HUES64 (cell line): ENCODE data around the gene HCAR2.
"Not testable (repeated sequence)": the region's sequence is repeated elsewhere in the genome, so short reads cannot be mapped to it uniquely, and the experiment has no call there.

Source experiments
- H3K27ac ChIP-seq: 2 replicates; pipeline ENCODE4 v1.7.0; 2013; ENCODE audit warnings: low read depth, low read length, inconsistent platforms
- H3K27me3 ChIP-seq: 2 replicates; pipeline ENCODE4 v1.6.1; 2013; ENCODE audit warnings: mild to moderate bottlenecking, low read length; ENCODE audit not compliant: insufficient read depth
- H3K36me3 ChIP-seq: 2 replicates; pipeline ENCODE4 v1.6.1; 2013; ENCODE audit warnings: mild to moderate bottlenecking, low read length; ENCODE audit not compliant: insufficient read depth
- H3K4me1 ChIP-seq: 2 replicates; pipeline ENCODE4 v1.6.1; 2013; ENCODE audit warnings: mild to moderate bottlenecking, low read length, moderate library complexity; ENCODE audit not compliant: insufficient read depth
- H3K4me3 ChIP-seq: 2 replicates; pipeline ENCODE4 v1.5.1; 2013; ENCODE audit warnings: mild to moderate bottlenecking, low read length, moderate library complexity
- H3K9ac ChIP-seq: 2 replicates; pipeline ENCODE4 v1.6.1; 2013; ENCODE audit warnings: mild to moderate bottlenecking, low read depth, low read length
- H3K9me3 ChIP-seq: 2 replicates; pipeline ENCODE4 v1.6.1; 2013; ENCODE audit warnings: low read depth, low read length; ENCODE audit not compliant: insufficient read depth
- WGBS: fragments of 150-250, 120-280 bp; methylation state at CpG from one replicate; pipeline ENCODE4 v1.1.7; 2013; ENCODE audit warnings: missing lambda C conversion rate; 5-methylcytosine and 5-hydroxymethylcytosine counted together

The HCAR2 gene

DNA sequence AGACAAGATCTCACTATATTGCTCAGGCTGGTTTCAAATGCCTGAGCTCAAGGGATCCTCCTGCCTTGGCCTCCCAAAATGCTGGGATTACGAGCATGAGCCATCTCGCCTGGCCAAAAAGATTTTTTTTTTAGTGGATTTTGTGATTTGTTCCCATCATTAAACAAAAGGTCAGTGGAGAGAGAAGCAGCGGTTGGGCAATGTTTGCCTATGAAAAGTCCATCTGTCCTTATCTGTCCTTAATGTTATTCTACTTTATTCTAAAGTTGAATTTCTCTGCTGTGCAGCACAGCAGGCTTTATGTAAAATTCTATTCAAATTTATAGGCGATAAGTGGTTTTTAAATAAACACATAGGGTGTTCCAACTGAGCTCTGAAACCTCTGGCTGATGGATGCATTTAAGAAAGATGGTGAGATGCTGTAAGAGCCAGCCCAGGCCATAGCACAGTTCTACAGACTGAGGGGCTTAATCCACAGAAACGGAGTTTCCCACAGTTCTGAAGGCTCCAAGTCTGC lies 18.8 kb downstream of the HCAR2 start:
- H3K27me3 ChIP-seq: no peaks in the 10 kb centered on the region
- no peaks in the 10 kb centered on the region for H3K4me1 ChIP-seq
- no peak overlapping the region for H3K9ac ChIP-seq
- H3K4me3 ChIP-seq: no peak overlapping the region
- H3K9me3 ChIP-seq: no peaks in the 10 kb centered on the region
- 82% methylated on average over 5 of the region's 5 CpGs for WGBS
- H3K27ac ChIP-seq: no peak overlapping the region
- no peaks in the 10 kb centered on the region for H3K36me3 ChIP-seq

DNA sequence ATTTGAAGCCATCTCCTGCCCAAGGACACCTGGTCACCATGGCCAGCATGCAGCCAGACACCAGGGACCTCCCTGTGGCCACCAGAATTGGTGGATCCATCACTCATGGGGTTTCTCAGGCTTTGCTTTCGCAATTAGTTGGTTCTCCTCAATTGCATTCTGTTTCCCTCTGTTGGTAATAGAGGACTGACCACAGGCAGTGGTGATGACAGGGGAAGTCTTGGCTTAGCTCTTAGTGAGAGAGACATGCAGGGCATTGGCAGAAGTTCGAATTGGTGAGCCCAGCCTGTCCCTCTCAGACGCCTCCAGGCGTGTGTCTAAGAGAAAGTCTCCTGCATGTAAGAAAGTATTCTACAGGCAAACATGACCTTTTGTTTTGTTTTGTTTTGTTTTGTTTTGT lies 21.3 kb downstream of the HCAR2 start:
- Histone ChIP-seq H3K36me3 (no peaks in the 10 kb centered on the region), H3K27ac (no peak overlapping the region), H3K9ac (no peak overlapping the region), H3K27me3 (no peaks in the 10 kb centered on the region), H3K4me1 (no peaks in the 10 kb centered on the region), H3K4me3 (no peak overlapping the region), H3K9me3 (no peaks in the 10 kb centered on the region)
- 93% methylated on average over 4 of the region's 4 CpGs for WGBS

DNA sequence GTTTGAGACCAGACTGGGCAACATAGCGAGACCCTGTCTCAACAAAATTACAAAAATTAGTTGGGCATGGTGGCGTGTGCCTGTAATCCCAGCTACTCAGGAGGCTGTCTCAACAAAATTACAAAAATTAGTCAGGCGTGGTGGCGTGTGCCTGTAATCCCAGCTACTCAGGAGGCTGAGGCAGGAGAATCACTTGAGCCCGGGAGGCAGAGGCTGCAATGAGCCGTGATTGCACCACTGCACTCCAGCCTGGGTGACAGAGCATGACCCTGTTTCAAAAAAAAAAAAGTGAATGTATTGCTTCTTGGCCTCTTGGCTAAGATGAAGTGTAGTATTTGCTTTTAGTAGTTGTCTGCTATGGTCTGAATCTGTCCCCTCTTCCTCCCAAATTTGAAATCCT lies 22.2 kb downstream of the HCAR2 start:
- not testable (repeated sequence) for H3K27me3 ChIP-seq, H3K27ac ChIP-seq, H3K36me3 ChIP-seq, H3K4me3 ChIP-seq, H3K9me3 ChIP-seq, H3K4me1 ChIP-seq, H3K9ac ChIP-seq
- 90% methylated on average over 6 of the region's 6 CpGs for WGBS

DNA sequence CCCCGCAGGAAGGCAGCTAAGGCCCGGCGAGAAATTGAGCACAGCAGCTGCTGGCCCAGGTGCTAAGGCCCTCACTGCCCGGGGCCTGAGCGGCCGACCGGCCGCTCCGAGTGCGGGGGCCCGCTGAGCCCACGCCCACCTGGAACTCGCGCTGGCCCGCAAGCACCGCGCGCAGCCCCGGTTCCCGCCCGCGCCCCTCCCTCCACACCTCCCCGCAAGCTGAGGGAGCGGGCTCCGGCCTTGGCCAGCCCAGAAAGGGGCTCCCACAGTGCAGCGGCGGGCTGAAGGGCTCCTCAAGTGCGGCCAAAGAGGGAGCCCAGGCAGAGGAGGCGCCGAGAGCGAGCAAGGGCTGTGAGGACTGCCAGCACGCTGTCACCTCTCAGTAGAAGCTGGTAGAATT lies 26.4 kb downstream of the HCAR2 start:
- H3K9ac ChIP-seq, H3K4me3 ChIP-seq, H3K27ac ChIP-seq, H3K36me3 ChIP-seq, H3K27me3 ChIP-seq, H3K4me1 ChIP-seq, H3K9me3 ChIP-seq: not testable (repeated sequence)
- WGBS: 95% methylated on average over 32 of the region's 32 CpGs

DNA sequence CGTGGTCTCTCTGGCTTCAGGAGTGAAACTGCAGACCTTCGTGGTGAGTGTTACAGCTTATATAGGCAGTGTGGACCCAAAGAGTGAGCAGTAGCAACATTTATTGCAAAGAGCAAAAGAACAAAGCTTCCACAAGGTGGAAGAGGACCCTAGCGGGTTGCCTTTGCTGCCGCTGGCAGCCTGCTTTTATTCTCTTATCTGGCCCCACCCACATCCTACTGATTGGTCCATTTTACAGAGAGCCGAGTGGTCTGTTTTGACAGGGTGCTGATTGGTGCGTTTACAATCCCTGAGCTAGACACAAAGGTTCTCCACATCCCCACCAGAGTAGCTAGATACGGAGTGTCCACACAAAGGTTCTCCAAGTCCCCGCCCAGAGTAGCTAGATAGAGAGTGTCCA lies 27.1 kb downstream of the HCAR2 start:
- not testable (repeated sequence) for H3K9me3 ChIP-seq, H3K4me1 ChIP-seq, H3K27me3 ChIP-seq, H3K36me3 ChIP-seq, H3K4me3 ChIP-seq, H3K9ac ChIP-seq, H3K27ac ChIP-seq
- 95% methylated on average over 6 of the region's 8 CpGs for WGBS

DNA sequence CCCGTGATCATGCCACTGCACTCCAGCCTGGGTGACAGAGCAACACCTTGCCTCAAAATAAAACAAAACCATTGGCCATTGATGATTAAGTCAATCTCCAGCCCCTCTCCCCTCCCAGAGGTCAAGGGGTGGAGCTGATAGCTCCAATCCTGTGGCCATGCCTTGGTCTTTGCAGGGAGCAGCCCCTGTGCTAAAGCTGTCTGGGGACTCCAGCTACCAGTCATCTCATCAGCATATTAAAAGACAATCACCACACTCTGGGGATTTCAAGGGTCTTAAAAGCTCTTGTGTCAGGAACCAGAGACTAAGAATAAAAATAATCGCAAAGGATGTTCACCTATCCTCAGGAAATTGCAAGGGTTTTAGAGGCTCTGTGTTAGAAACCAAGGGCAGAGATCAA lies 30.6 kb downstream of the HCAR2 start:
- no peaks in the 10 kb centered on the region for H3K9me3 ChIP-seq
- no peak overlapping the region for H3K27ac ChIP-seq
- no peak overlapping the region for H3K4me3 ChIP-seq
- H3K4me1 ChIP-seq: no peaks in the 10 kb centered on the region; the same call in 1 of the 2 replicates
- no peaks in the 10 kb centered on the region for H3K27me3 ChIP-seq
- WGBS: 69% methylated on average over 2 of the region's 2 CpGs
- H3K9ac ChIP-seq: no peak overlapping the region
- H3K36me3 ChIP-seq: no peaks in the 10 kb centered on the region

DNA sequence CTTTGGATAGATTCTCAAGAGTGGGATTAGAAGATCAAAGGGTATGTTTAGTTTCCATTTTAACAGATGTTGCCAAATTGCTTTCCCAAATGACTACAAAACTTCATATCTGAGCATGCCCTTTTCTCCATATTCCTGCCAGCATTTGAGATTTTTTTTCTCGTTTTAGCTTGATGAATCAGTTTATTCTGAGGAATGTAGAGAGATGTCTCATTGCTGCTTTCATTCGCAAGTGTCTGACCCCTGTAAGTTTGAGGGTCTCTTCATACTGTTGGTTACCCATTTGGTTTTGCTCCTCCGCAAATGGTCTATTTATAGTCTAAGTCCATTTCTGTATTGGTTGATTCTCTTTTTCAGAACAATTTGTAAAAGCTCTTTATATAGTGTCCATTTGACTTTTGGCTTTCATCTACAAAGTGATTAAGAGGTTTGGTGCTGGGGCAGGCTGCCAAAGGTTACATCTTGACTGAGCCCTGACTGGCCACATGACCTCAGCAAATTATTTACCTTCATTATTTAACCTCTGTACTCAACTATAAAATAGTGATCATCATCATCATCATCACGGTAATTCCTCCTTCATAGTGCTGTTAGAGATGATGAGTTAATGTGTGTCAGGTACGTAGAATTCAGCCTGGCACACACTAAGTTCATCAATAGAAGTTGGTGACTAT lies 33.6 kb downstream of the HCAR2 start:
- no peaks in the 10 kb centered on the region for H3K9me3 ChIP-seq
- no peak overlapping the region for H3K27ac ChIP-seq
- no peaks in the 10 kb centered on the region for H3K36me3 ChIP-seq
- H3K27me3 ChIP-seq: no peaks in the 10 kb centered on the region
- H3K4me1 ChIP-seq: no peaks in the 10 kb centered on the region; the same call in 1 of the 2 replicates
- H3K9ac ChIP-seq: no peak overlapping the region
- no peak overlapping the region for H3K4me3 ChIP-seq
- 94% methylated on average over 3 of the region's 5 CpGs for WGBS

DNA sequence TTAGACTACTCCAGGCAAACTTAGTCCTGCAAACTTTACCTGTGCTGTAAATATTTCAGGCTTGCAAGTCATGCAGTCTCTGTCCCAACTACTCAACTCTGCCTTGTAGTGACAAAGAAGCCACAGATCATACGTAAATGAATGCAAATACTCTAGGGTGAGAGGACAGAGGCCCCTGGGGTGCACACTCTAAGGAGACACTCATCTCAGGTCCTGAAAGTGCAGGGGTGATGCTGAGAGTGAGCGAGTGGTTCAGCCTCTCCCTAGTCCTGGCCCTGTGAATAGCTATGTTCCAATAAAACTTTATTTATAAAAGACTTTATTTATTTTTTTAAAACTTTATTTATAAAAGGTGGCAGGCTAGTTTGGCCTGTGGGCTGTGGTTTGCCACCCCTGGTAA lies 34.9 kb downstream of the HCAR2 start:
- no peaks in the 10 kb centered on the region for H3K9me3 ChIP-seq
- 64% methylated on average over 1 of the region's 2 CpGs for WGBS
- no peaks in the 10 kb centered on the region for H3K27me3 ChIP-seq
- H3K4me1 ChIP-seq: no peaks in the 10 kb centered on the region; the same call in 1 of the 2 replicates
- no peak overlapping the region for H3K9ac ChIP-seq
- H3K27ac ChIP-seq: no peak overlapping the region; the same call in 1 of the 2 replicates
- no peaks in the 10 kb centered on the region for H3K36me3 ChIP-seq
- no peak overlapping the region for H3K4me3 ChIP-seq

DNA sequence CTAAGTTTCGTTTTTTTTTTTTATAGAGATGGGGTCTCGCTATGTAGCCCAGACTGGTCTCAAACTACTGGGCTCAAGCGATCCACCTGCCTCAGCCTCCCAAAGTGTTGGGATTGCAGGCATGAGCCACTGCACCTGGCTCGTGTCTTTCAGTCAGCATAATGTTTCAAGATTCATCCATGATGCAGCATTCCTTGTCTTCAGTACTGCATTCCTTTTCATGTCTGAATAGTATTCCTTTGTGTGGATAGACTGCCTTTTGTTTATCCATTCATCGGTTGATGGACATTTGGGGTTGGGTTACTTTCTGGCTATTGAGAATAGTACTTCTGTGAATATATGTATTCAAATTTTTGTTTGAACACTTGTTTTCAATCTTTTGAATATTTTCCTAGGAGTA lies 37.4 kb downstream of the HCAR2 start:
- Histone ChIP-seq H3K9me3 (no peaks in the 10 kb centered on the region), H3K36me3 (no peaks in the 10 kb centered on the region), H3K9ac (no peak overlapping the region), H3K4me1 (no peaks in the 10 kb centered on the region; the same call in 1 of the 2 replicates), H3K4me3 (no peak overlapping the region), H3K27ac (no peak overlapping the region), H3K27me3 (no peaks in the 10 kb centered on the region)
- 93% methylated on average over 5 of the region's 5 CpGs for WGBS

DNA sequence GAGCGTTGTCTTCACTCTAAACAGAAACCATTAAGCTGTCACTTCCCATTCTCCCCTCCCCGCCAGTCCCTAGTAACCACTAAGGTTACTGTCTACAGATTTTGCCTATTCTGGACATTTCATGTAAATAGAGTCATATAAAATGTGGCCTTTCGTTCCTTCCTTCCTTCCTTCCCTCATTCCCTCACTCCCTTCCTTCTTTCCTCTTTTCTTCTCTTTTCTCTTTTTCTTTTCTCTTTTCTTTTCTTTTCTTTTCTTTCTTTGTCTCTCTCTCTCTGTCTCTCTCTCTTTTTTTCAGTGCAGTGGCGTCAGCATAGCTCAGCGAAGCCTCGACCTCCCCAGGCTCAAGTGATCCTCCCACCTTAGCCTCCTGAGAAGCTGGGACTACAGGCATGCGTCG lies 37.8 kb downstream of the HCAR2 start:
- Histone ChIP-seq H3K4me3 (no peak overlapping the region), H3K27me3 (no peaks in the 10 kb centered on the region), H3K9ac (no peak overlapping the region), H3K4me1 (no peaks in the 10 kb centered on the region; the same call in 1 of the 2 replicates), H3K27ac (no peak overlapping the region), H3K36me3 (no peaks in the 10 kb centered on the region), H3K9me3 (no peaks in the 10 kb centered on the region)
- 93% methylated on average over 8 of the region's 8 CpGs for WGBS

DNA sequence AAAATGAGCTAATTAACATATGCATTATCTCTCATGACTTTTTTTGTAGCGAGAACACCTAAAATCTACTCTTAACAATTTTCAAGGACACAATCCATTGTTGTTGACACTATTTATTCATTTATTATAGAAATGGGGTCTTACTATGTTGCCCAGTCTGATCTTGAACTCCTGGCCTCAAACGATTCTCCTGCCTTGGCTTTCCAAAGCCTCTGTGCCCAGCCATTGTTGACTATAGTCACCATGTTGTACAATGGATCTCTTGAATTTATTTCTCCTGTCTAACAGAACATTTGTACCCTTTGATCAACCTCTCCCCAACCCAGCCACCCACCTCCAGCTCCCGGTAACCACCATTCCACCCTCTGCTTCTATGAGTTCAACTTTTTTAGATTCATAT lies 41.2 kb downstream of the HCAR2 start:
- H3K36me3 ChIP-seq: no peaks in the 10 kb centered on the region
- no peaks in the 10 kb centered on the region for H3K4me1 ChIP-seq
- 97% methylated on average over 3 of the region's 3 CpGs for WGBS
- no peak overlapping the region for H3K9ac ChIP-seq
- no peak overlapping the region for H3K4me3 ChIP-seq
- H3K27ac ChIP-seq: no peak overlapping the region
- no peaks in the 10 kb centered on the region for H3K27me3 ChIP-seq
- H3K9me3 ChIP-seq: no peaks in the 10 kb centered on the region

DNA sequence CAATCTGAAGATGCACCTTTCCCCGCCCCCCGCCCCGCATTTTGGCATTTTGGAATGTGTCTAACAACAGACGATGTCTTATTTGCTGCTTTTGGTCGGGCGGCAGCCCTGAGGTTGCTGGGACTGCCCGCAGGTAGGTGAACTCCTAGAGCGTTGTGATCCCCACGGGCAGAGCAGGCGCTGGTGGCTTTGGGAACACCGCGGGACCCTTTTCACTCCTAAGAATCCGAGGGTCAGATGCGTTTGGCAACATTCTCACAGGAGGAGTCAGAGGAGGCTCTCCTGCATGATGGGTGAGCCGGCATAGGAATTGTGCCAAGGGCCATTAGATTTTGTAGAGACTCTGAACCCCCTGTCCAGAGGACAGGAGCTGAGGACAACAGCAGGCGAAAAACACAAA lies 41.9 kb downstream of the HCAR2 start:
- Histone ChIP-seq H3K4me1 (no peaks in the 10 kb centered on the region), H3K4me3 (no peak overlapping the region), H3K9ac (no peak overlapping the region), H3K27ac (no peak overlapping the region), H3K36me3 (no peaks in the 10 kb centered on the region), H3K27me3 (no peaks in the 10 kb centered on the region), H3K9me3 (no peaks in the 10 kb centered on the region)
- 83% methylated on average over 16 of the region's 16 CpGs for WGBS
